Transverse colon (tissue), 4 donors: ENCODE measurements around the gene HSH2D. TPM values are rescaled to one million over a fixed set of nuclear protein-coding genes. Genes with fewer than 3 reads are reported as not detected.
"Not testable (repeated sequence)": the region's sequence is repeated elsewhere in the genome, so short reads cannot be mapped to it uniquely, and the experiment has no call there.

Experiments used
- DNase-seq: peaks from one replicate; pipeline ENCODE4 v3.0.0-alpha.2; 2019
- H3K27ac ChIP-seq, 4 donors: fragments of 200-600 bp; sonication (generic); 2 replicates each; pipeline ENCODE4 v1.5.1; 2016 to 2018; ENCODE audit warnings: inconsistent platforms in 4 of 4
- H3K27me3 ChIP-seq: fragments of 200-600 bp; sonication (generic); 2 replicates; pipeline ENCODE4 v1.5.1; 2017; ENCODE audit warnings: inconsistent platforms
- H3K36me3 ChIP-seq, 4 donors: fragments of 200-600 bp; sonication (generic); 2 replicates each; pipeline ENCODE4 v1.5.1; 2017 to 2019; ENCODE audit warnings: inconsistent platforms in 4 of 4
- H3K4me1 ChIP-seq, 4 donors: fragments of 200-600 bp; sonication (generic); 2 replicates each; pipeline ENCODE4 v1.5.1; 2017 to 2020; ENCODE audit warnings: inconsistent platforms in 4 of 4
- H3K4me3 ChIP-seq, 4 donors: fragments of 200-600 bp; sonication (generic); 1 replicate in 1 of 4; 2 replicates in 3 of 4; pipeline versions ENCODE4 v1.5.1 to v1.6.1; 2017 to 2019; ENCODE audit warnings: inconsistent platforms in 4 of 4
- H3K9me3 ChIP-seq, 2 donors: fragments of 200-600 bp; sonication (generic); 2 replicates each; pipeline ENCODE4 v1.5.1; 2017 to 2019; ENCODE audit warnings: inconsistent platforms in 2 of 2
- CTCF ChIP-seq, 5 experiments: fragments of 200-600 bp in 3 of 5; fragments of 450-650 bp in 2 of 5; sonication (generic) in 3 of 5; IDR thresholded peaks; 1 replicate in 2 of 5; 2 replicates in 3 of 5; pipeline ENCODE4 v1.5.1; 2016 to 2017; ENCODE audit warnings: antibody characterized with exemption in 5 of 5, inconsistent platforms in 3 of 5, mild to moderate bottlenecking in 2 of 5, moderate library complexity in 1 of 5
- EP300 ChIP-seq: sonication (generic); formaldehyde crosslinking; IDR thresholded peaks from one replicate; pipeline ENCODE4 v1.6.1; 2017; ENCODE audit warnings: antibody characterized with exemption, low read depth
- POLR2A ChIP-seq: fragments of 450-650 bp; IDR thresholded peaks from one replicate; pipeline ENCODE4 v1.6.1; 2016; ENCODE audit warnings: antibody characterized with exemption, mild to moderate bottlenecking, moderate library complexity
- POLR2AphosphoS5 ChIP-seq, 3 donors: sonication (generic); formaldehyde crosslinking; IDR thresholded peaks; one replicate each; pipeline ENCODE4 v1.6.1; 2016; ENCODE audit warnings: antibody characterized with exemption in 3 of 3
- WGBS, 2 donors: methylation state at CpG; one replicate each; pipeline ENCODE4 v1.1.5; 2018; ENCODE audit warnings: low coverage in 1 of 2; 5-methylcytosine and 5-hydroxymethylcytosine counted together
- in situ Hi-C, 4 donors: fragments of 200-750 bp; cut with MboI; loops; one replicate each; pipeline versions ENCODE4 v1.15.0 to v1.15.1; 2017; ENCODE audit warnings: low sequenced_read_pairs in 3 of 4, low pct_ligation_motif_present in 1 of 4, low pct_unique_long_range_greater_than_20kb in 1 of 4
- intact Hi-C: fragments of 100-400 bp; cut with DNase I; formaldehyde crosslinking; loops from one replicate; pipeline ENCODE4 v1.15.1; 2023; ENCODE audit warnings: low total_unique reads
- total RNA-seq, 4 donors: library from RNA; depleted of rRNA; stranded (reverse); fragments of >200 nt; gene quantifications; one replicate each; pipeline ENCODE4 v1.1.0, GENCODE V29; 2016

Gene HSH2D
- total RNA-seq, 4 donors from 2014 or later = 17.6 to 55.4 (median 30.8) TPM

- intact Hi-C loops = loop anchor here (5.0 kb wide), 1 partner anchor 76 kb away; no protein-coding TSS in a partner anchor
- DNase-seq = peak; percentile 76
- no peak overlapping the region for H3K4me3 ChIP-seq
- peak overlapping the region; percentile 66 to 85 (median 76) for H3K27ac ChIP-seq
- in situ Hi-C loops = no loop called here
- H3K9me3 ChIP-seq = no peaks in the 10 kb centered on the region
- 68% methylated on average over 12 of the region's 12 CpGs; no CpG with 5 or more reads in 1 of the 2 donors for WGBS, 2 donors
- peaks cover 15 to 58% (median 30%) of the 10 kb centered on the region in 4 donors for H3K4me1 ChIP-seq
- H3K36me3 ChIP-seq = peaks cover 0 to 37% (median 8%) of the 10 kb centered on the region in 4 donors
- no peaks in the 10 kb centered on the region for H3K27me3 ChIP-seq
- peak in 1 of 3 donors; percentile 58 for TF ChIP-seq POLR2AphosphoS5 (IDR thresholded peaks at IDR 0.05)
- TF ChIP-seq EP300 = no peak
Measured at GRCh38 chr19:16118489-16119033, 24.9 kb upstream of the HSH2D start.

GRCh38 chr19:16119075-16119857, 24.2 kb upstream of the HSH2D start:
- intact Hi-C loops = loop anchor here (5.0 kb wide), 1 partner anchor 77 kb away; no protein-coding TSS in a partner anchor
- H3K9me3 ChIP-seq, H3K27me3 ChIP-seq, H3K4me3 ChIP-seq, in situ Hi-C loops: not testable (repeated sequence)
- H3K36me3 ChIP-seq = peaks cover 0 to 43% (median 12%) of the 10 kb centered on the region in 4 donors
- TF ChIP-seq POLR2AphosphoS5 (IDR thresholded peaks at IDR 0.05) = peak in 2 of 3 donors; percentile 32 to 52
- H3K27ac ChIP-seq = peak overlapping the region; percentile 66 to 85 (median 76)
- WGBS, 2 donors = 71 to 72% methylated on average over 15 to 19 of the region's 19 CpGs
- peaks cover 13 to 51% (median 24%) of the 10 kb centered on the region in 4 donors for H3K4me1 ChIP-seq
- peak; percentile 57 for DNase-seq

GRCh38 chr19:16121141-16121540, 22.3 kb upstream of the HSH2D start:
- Histone ChIP-seq H3K4me1 (peaks cover 0 to 42% (median 7%) of the 10 kb centered on the region in 4 donors), H3K27me3 (no peaks in the 10 kb centered on the region), H3K4me3 (no peak overlapping the region), H3K36me3 (peaks cover 0 to 47% (median 15%) of the 10 kb centered on the region in 4 donors), H3K9me3 (no peaks in the 10 kb centered on the region), H3K27ac (no peak overlapping the region)
- in situ Hi-C loops (no loop called here), intact Hi-C loops (no loop called here)
- WGBS, 2 donors = 87% methylated on average over 5 of the region's 5 CpGs; no CpG with 5 or more reads in 1 of the 2 donors
- TF ChIP-seq POLR2A (no peak), EP300 (no peak), CTCF (IDR thresholded peaks at IDR 0.05) (no peak), POLR2AphosphoS5 (IDR thresholded peaks at IDR 0.05) (no peak)
- DNase-seq = no peak

- H3K27ac ChIP-seq = no peak overlapping the region
- H3K9me3 ChIP-seq = no peaks in the 10 kb centered on the region
- peaks cover 0 to 40% (median 7%) of the 10 kb centered on the region in 4 donors for H3K4me1 ChIP-seq
- intact Hi-C loops (no loop called here), in situ Hi-C loops (no loop called here)
- no peak for DNase-seq
- TF ChIP-seq EP300 = no peak
- no peak for TF ChIP-seq CTCF (IDR thresholded peaks at IDR 0.05)
- no peak for TF ChIP-seq POLR2A
- no peak for TF ChIP-seq POLR2AphosphoS5 (IDR thresholded peaks at IDR 0.05)
- peaks cover 0 to 55% (median 17%) of the 10 kb centered on the region in 4 donors for H3K36me3 ChIP-seq
- H3K27me3 ChIP-seq = no peaks in the 10 kb centered on the region
- H3K4me3 ChIP-seq = no peak overlapping the region
- 86 to 94% methylated on average over 1 to 11 of the region's 11 CpGs for WGBS, 2 donors
Measured at GRCh38 chr19:16121967-16122366, 21.5 kb upstream of the HSH2D start.

GRCh38 chr19:16124953-16125352, 18.5 kb upstream of the HSH2D start:
- Histone ChIP-seq H3K9me3 (no peaks in the 10 kb centered on the region), H3K36me3 (peaks cover 0 to 72% (median 30%) of the 10 kb centered on the region in 4 donors), H3K4me1 (peaks cover 0 to 13% (median under 1%) of the 10 kb centered on the region in 4 donors), H3K4me3 (no peak overlapping the region), H3K27ac (peak overlapping the region; percentile 24 to 53 (median 36)), H3K27me3 (no peaks in the 10 kb centered on the region)
- intact Hi-C loops (no loop called here), in situ Hi-C loops (no loop called here)
- 94% methylated on average over 13 of the region's 14 CpGs; no CpG with 5 or more reads in 1 of the 2 donors for WGBS, 2 donors
- DNase-seq = no peak
- no peak for TF ChIP-seq CTCF (IDR thresholded peaks at IDR 0.05)
- no peak for TF ChIP-seq POLR2AphosphoS5 (IDR thresholded peaks at IDR 0.05)
- no peak for TF ChIP-seq EP300
- no peak for TF ChIP-seq POLR2A
